ENCODE data around the gene SMARCB1.

- no peak for TF ChIP-seq POLR2AphosphoS5 (IDR thresholded peaks at IDR 0.05; ENCODE audit: insufficient read depth in 1 of 2, low read depth in 1 of 2)
- no peak for TF ChIP-seq CTCF (IDR thresholded peaks at IDR 0.05)
Measured at GRCh38 chr22:23859201-23859600, 72.4 kb downstream of the SMARCB1 start.
